H1 (cell line): ENCODE measurements around the gene NFX1. TPM values are rescaled to one million over a fixed set of nuclear protein-coding genes. Genes with fewer than 3 reads are reported as not detected.
"Not testable (repeated sequence)": the region's sequence is repeated elsewhere in the genome, so short reads cannot be mapped to it uniquely, and the experiment has no call there.

Experiments
- CTCF ChIA-PET: fragments of 300-600 bp; sonication (Branson Sonifier 250); formaldehyde crosslinking; loops from one replicate; lab custom pipeline; 2021; ENCODE audit not compliant: partially characterized antibody; lab: Charles Lee
- POLR2A ChIA-PET: fragments of 300-600 bp; sonication (Branson Sonifier 250); formaldehyde crosslinking; loops from one replicate; lab custom pipeline; 2021; ENCODE audit warnings: inconsistent platforms; ENCODE audit not compliant: partially characterized antibody; lab: Charles Lee
- DNase-seq, 2 experiments: peaks; one replicate each; pipeline versions ENCODE4 v3.0.0 to v3.0.0-alpha.2; 2010 to 2022; ENCODE audit warnings: low spot score in 2 of 2, low read depth in 1 of 2, mixed read lengths in 1 of 2
- FAIRE-seq: peaks from 2 replicates; lab custom pipeline; 2011; peaks lifted over from hg19 to GRCh38; lab: Jason Lieb, UNC
- H2AFZ ChIP-seq: 2 replicates; pipeline ENCODE4 v1.8.1; 2012; ENCODE audit warnings: low read length, inconsistent platforms
- H2AK5ac ChIP-seq: 2 replicates; pipeline ENCODE4 v1.6.1; 2013; ENCODE audit warnings: low read depth, low read length
- H2BK120ac ChIP-seq: replicated peaks from 2 replicates; pipeline ENCODE3; 2013; ENCODE audit warnings: low read depth, low read length, inconsistent platforms
- H2BK12ac ChIP-seq: 2 replicates; pipeline ENCODE4 v1.6.1; 2013; ENCODE audit warnings: low read depth, low read length
- H2BK15ac ChIP-seq: 2 replicates; pipeline ENCODE4 v1.6.1; 2013; ENCODE audit warnings: low read length
- H2BK20ac ChIP-seq: 2 replicates; pipeline ENCODE4 v1.6.1; 2013; ENCODE audit warnings: low read length
- H2BK5ac ChIP-seq: 2 replicates; pipeline ENCODE4 v1.6.1; 2013; ENCODE audit warnings: low read depth, low read length
- H3K14ac ChIP-seq: 2 replicates; pipeline ENCODE4 v1.6.1; 2013; ENCODE audit warnings: inconsistent platforms; ENCODE audit not compliant: insufficient read length
- H3K18ac ChIP-seq: 2 replicates; pipeline ENCODE4 v1.6.1; 2013; ENCODE audit warnings: low read length; ENCODE audit errors: extremely low read depth
- H3K23ac ChIP-seq: 2 replicates; pipeline ENCODE4 v1.6.1; 2013; ENCODE audit warnings: inconsistent platforms; ENCODE audit not compliant: insufficient read length
- H3K23me2 ChIP-seq: 2 replicates; pipeline ENCODE4 v1.6.1; 2013; ENCODE audit warnings: low read depth, low read length
- H3K27ac ChIP-seq: 2 replicates; pipeline ENCODE4 v1.6.1; 2011; ENCODE audit warnings: low read depth, low read length, inconsistent platforms
- H3K27me3 ChIP-seq, 4 experiments: replicated peaks in 1 of 4; 1 replicate in 1 of 4; 2 replicates in 3 of 4; pipeline versions ENCODE4 v1.6.1 to v1.8.1; 2011 to 2013; ENCODE audit warnings: low read length in 3 of 4, mild to moderate bottlenecking in 3 of 4, inconsistent platforms in 2 of 4, mixed read lengths in 2 of 4, moderate library complexity in 1 of 4; ENCODE audit not compliant: control insufficient read depth in 3 of 4, insufficient read depth in 3 of 4; ENCODE audit errors: extremely low read depth in 1 of 4
- H3K36me3 ChIP-seq, 4 experiments: 2 replicates each; pipeline versions ENCODE4 v1.6.1 to v1.8.1; 2011 to 2013; ENCODE audit warnings: mild to moderate bottlenecking in 4 of 4, low read length in 3 of 4, moderate library complexity in 2 of 4, control low read depth in 1 of 4, inconsistent platforms in 1 of 4; ENCODE audit not compliant: insufficient read depth in 4 of 4, control insufficient read depth in 2 of 4
- H3K4ac ChIP-seq: replicated peaks from 2 replicates; pipeline ENCODE3; 2013; ENCODE audit warnings: low read length, low read depth, mixed read lengths, inconsistent platforms; ENCODE audit not compliant: insufficient read length
- H3K4me1 ChIP-seq, 4 experiments: replicated peaks in 1 of 4; 1 replicate in 1 of 4; 2 replicates in 3 of 4; pipeline versions ENCODE4 v1.6.1 to v1.8.1; 2011 to 2013; ENCODE audit warnings: low read length in 3 of 4, inconsistent platforms in 2 of 4, mixed read lengths in 1 of 4; ENCODE audit not compliant: insufficient read depth in 4 of 4, control insufficient read depth in 3 of 4
- H3K4me2 ChIP-seq, 2 experiments: 2 replicates each; pipeline versions ENCODE4 v1.6.1 to v1.8.1; 2011 to 2013; ENCODE audit warnings: low read depth in 2 of 2, low read length in 2 of 2, control low read depth in 1 of 2, inconsistent platforms in 1 of 2, mild to moderate bottlenecking in 1 of 2; ENCODE audit not compliant: insufficient read depth in 1 of 2
- H3K4me3 ChIP-seq, 4 experiments: fragments of 200-600, 300-600 bp in 1 of 4; sonication (generic), shearing (Covaris generic), sonication (Bioruptor Twin) in 1 of 4; 2 replicates each; pipeline versions ENCODE4 v1.5.1 to v1.8.1; 2011 to 2016; ENCODE audit warnings: low read length in 4 of 4, low read depth in 3 of 4, control low read depth in 2 of 4, inconsistent platforms in 2 of 4, mild to moderate bottlenecking in 2 of 4, mixed read lengths in 1 of 4, moderate library complexity in 1 of 4; ENCODE audit not compliant: insufficient read depth in 2 of 4; ENCODE audit errors: extremely low read depth in 1 of 4
- H3K56ac ChIP-seq: replicated peaks from 2 replicates; pipeline ENCODE3; 2013; ENCODE audit warnings: low read depth, mild to moderate bottlenecking, mixed read lengths, low read length, inconsistent platforms; ENCODE audit not compliant: insufficient read length
- H3K79me1 ChIP-seq: 2 replicates; pipeline ENCODE4 v1.6.1; 2013; ENCODE audit warnings: low read depth, low read length, control low read depth
- H3K79me2 ChIP-seq, 2 experiments: 2 replicates each; pipeline versions ENCODE4 v1.6.1 to v1.8.1; 2012 to 2013; ENCODE audit warnings: low read length in 2 of 2, mild to moderate bottlenecking in 2 of 2, inconsistent platforms in 1 of 2; ENCODE audit not compliant: insufficient read depth in 2 of 2, control insufficient read depth in 1 of 2
- H3K9ac ChIP-seq, 4 experiments: replicated peaks in 1 of 4; 1 replicate in 1 of 4; 2 replicates in 3 of 4; pipeline versions ENCODE4 v1.6.1 to v1.8.1; 2011 to 2013; ENCODE audit warnings: low read depth in 3 of 4, low read length in 3 of 4, control low read depth in 2 of 4, mild to moderate bottlenecking in 2 of 4, moderate library complexity in 2 of 4, inconsistent platforms in 1 of 4; ENCODE audit errors: extremely low read depth in 1 of 4
- H3K9me3 ChIP-seq, 2 experiments: 2 replicates each; pipeline versions ENCODE4 v1.6.1 to v1.8.1; 2012 to 2013; ENCODE audit warnings: mild to moderate bottlenecking in 2 of 2, moderate library complexity in 2 of 2, control low read depth in 1 of 2, inconsistent platforms in 1 of 2, low read depth in 1 of 2, low read length in 1 of 2, mixed read lengths in 1 of 2; ENCODE audit not compliant: insufficient read depth in 2 of 2
- H4K20me1 ChIP-seq, 2 experiments: replicated peaks in 1 of 2; 2 replicates each; pipeline versions ENCODE3 to v1.8.1; 2011 to 2013; ENCODE audit warnings: inconsistent platforms in 2 of 2, low read length in 2 of 2, mild to moderate bottlenecking in 1 of 2; ENCODE audit not compliant: insufficient read depth in 2 of 2, control insufficient read depth in 1 of 2
- H4K5ac ChIP-seq: 2 replicates; pipeline ENCODE4 v1.6.1; 2013; ENCODE audit warnings: low read length, low read depth, mixed read lengths, inconsistent platforms; ENCODE audit not compliant: insufficient read length
- H4K8ac ChIP-seq: 2 replicates; pipeline ENCODE4 v1.8.0; 2013; ENCODE audit warnings: mild to moderate bottlenecking, moderate library complexity, low read length, inconsistent platforms; ENCODE audit not compliant: insufficient read depth; ENCODE audit errors: extremely low read depth
- H4K91ac ChIP-seq: replicated peaks from 2 replicates; pipeline ENCODE3; 2013; ENCODE audit warnings: low read length, mixed read lengths, inconsistent platforms; ENCODE audit not compliant: insufficient read length
- WGBS, 2 experiments: shearing (Covaris generic) in 1 of 2; methylation state at CpG; one replicate each; pipeline versions ENCODE4 v1.1.6 to v1.1.7; 2013 to 2015; ENCODE audit warnings: low lambda C conversion rate in 2 of 2, mixed read lengths in 2 of 2, inconsistent platforms in 1 of 2, low coverage in 1 of 2, missing lambda C conversion rate in 1 of 2; ENCODE audit not compliant: insufficient replicate concordance in 2 of 2, insufficient coverage in 1 of 2, insufficient read length in 1 of 2; ENCODE audit errors: extremely low coverage in 1 of 2, missing lambda C conversion rate in 1 of 2; 5-methylcytosine and 5-hydroxymethylcytosine counted together
- polyA plus RNA-seq, 7 experiments: library from polyadenylated mRNA; depleted of rRNA in 3 of 7; stranded (reverse) in 5 of 7; unstranded in 2 of 7; fragments of >200 nt in 5 of 7; fragments of 200-250 nt in 2 of 7; gene quantifications; 1 replicate in 5 of 7; 2 replicates in 1 of 7; 4 replicates in 1 of 7; pipeline versions ENCODE4 v1.2.1 to v1.2.3, GENCODE V29; 2011 to 2013; ENCODE audit warnings: missing spikeins in 2 of 7, mixed read lengths in 2 of 7
- total RNA-seq: library from RNA; stranded (reverse); fragmentation: NEBNext Ultra II Directional; extraction: Animal tissue kit (Norgen Biotek cat#: 25700); gene quantifications from 2 replicates; pipeline ENCODE4 v1.2.1, GENCODE V29; 2021

NFX1 gene
- total and polyA plus RNA-seq, 2 of the 8 experiments (the other 6 are each of a cell fraction or from before 2014, with no cell fraction given) = 19.4 to 28.4 TPM

DNA sequence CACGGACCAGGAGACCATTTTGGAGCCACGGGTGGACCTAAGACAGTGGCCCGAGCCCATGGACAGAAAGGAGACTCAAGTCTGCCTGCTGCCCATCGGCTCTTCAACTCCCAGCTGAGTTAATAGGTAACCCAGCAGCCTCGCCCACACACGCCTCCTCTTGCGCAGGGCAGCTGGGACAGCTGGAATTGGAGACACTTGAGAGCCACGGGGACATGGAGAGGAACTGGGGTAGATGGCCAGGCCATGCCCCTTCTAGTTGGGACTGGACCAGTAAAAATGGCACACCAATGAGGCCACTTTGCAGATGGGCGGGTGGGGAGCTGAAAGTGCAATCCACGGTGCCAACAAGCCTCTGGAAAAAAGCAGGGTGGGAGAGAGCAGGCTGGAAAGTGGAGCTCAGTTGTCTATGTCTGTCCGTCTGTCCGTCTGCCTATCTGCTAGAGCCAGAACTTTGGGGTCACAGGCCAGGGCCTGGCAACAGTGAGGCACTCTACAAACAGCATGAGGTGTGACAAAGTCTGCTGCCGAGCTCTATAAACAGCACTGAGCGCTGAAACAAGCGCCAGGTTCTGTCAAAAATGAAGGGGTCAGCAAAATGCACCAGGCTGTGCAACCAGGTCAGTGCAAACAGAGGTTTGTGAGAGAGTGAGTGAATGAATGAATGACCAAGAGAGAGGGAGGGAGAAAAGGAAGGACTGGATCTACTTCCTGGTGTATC, 105.0 kb downstream of the NFX1 start:
- POLR2A ChIA-PET = interaction anchor here (0.7 kb wide), 1 partner anchor 65 kb away, joined by 3 read pairs; no protein-coding TSS in a partner anchor
- not testable (repeated sequence) for H2BK5ac ChIP-seq, H3K4me2 ChIP-seq, H2BK15ac ChIP-seq, H2BK12ac ChIP-seq, H2AFZ ChIP-seq, H3K9me3 ChIP-seq, H3K9ac ChIP-seq, H3K79me1 ChIP-seq, DNase-seq, FAIRE-seq, H3K27me3 ChIP-seq, H3K14ac ChIP-seq, H4K91ac ChIP-seq, H3K23me2 ChIP-seq, H3K27ac ChIP-seq, H3K4ac ChIP-seq, H3K56ac ChIP-seq, H4K5ac ChIP-seq, H4K20me1 ChIP-seq, H4K8ac ChIP-seq, H2BK120ac ChIP-seq, H3K18ac ChIP-seq, H3K4me1 ChIP-seq, H2BK20ac ChIP-seq, H3K36me3 ChIP-seq, H3K79me2 ChIP-seq, H2AK5ac ChIP-seq, H3K4me3 ChIP-seq, H3K23ac ChIP-seq
- 93% methylated on average over 14 of the region's 15 CpGs; no CpG with 5 or more reads in 1 of the 2 experiments for WGBS, 2 experiments
- CTCF ChIA-PET = interaction anchor here (1.7 kb wide), 1 partner anchor 71 kb away, joined by 6 read pairs; no protein-coding TSS in a partner anchor
